HL-60/S4 treated with retinoic acid at 250 ng/mL for 4 days and 3 days (cell line): ENCODE results near the gene KANSL2.
"Not testable (repeated sequence)": the region's sequence is repeated elsewhere in the genome, so short reads cannot be mapped to it uniquely, and the experiment has no call there.

ENCODE experiments used
- in situ Hi-C: fragments of 300-500 bp; cut with MboI; formaldehyde crosslinking; loops from 2 replicates; pipeline ENCODE4 v1.7.0; 2022; ENCODE audit warnings: low sequenced_read_pairs

KANSL2 gene

DNA sequence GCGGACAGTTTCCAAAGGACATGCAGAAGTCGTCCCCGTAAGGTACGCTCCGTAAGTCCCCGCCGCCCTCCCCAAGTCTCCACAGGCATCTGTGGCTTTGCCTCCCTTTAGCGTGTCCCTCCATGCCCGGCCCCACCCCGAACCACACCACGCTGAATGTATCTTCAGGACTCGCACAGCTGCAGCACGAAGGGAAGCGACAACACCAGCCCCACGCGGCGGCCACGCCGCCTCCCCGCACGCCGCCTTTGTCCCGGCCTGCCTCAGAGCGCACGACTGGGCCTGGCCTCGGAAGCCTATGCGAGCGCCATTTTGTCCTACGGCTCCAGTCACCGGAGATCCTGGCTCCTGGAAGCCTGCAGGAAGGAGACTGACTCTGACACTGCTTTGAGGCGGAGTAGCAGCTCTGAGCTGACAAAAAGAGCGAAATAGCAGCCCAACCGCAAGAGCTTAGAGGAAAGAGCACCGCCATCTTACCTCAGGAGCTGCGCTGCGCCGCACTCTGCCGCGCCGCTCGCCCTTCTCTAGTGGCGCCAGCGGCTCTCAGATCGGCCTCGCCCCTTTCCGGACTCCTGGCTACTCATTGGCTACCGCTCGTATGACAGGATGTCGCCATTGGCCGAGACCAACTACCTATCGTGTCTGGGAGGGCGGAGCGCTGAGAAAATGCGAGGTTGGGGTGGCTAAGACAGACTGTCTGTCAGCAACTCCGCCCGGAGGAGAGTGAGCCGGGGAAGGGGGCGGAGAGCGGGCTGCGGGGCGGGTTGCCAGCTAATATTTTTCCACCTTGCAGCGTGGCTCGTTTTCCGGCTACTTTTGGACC, at the start of gene KANSL2:
Gene KANSL2 (minus strand): TSS at position 529 of the 823 bp plus-strand sequence. CDS start 606 bp downstream, outside the sequence.
- in situ Hi-C loops = no loop called here

DNA sequence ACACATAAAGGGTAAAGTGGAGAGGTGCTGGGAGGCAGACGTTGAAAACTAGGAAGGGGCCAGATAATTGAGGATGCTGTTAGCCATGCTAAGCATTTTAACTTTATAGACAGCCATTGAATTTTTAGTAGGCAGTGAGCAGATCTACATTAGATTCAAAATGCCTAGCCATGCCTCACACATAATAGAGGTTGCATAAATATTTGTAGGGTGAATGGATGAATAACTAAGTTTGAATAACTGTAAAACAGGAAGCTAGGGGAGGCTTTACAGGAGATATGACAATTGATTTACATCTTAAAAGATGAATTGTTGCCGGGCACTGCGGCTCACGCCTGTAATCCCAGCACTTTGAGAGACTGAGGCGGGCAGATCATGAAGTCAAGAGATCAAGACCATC, 46.8 kb upstream of the KANSL2 start:
- in situ Hi-C loops = no loop called here

DNA sequence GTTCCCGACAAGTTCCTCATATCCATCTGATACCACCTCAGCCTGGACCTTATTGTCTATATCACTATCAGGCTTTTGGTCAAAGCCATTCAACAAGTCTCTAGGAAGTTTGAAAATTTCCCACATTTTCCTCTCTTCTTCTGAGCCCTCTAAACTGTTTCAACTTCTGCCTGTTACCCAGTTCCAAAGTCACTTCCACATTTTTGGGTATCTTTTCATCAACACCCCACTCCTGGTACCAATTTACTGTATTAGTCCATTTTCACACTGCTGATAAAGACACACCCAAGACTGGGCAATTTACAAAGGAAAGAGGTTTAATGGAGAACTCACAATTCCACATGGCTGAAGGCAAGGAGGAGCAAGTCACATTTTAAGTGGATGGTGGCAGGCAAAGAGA, 38.7 kb upstream of the KANSL2 start:
- in situ Hi-C loops = not testable (repeated sequence)

DNA sequence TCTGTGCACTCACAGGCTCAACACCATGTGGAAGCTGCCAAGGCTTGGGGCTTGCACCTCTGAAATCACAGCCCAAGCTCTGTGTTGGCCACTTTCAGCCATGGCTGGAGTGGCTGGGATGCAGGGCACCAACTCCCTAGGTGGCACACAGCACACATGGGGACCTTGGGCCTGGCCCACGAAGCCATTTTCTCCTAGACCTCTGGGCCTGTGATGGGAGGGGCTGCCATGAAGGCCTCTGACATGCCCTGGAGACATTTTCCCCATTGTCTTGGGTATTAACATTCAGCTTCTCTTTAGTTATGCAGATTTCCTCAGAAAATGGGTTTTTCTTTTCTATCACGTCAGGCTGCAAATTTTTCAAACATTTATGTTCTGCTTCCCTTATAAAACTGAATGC, 38.1 kb upstream of the KANSL2 start:
- in situ Hi-C loops = not testable (repeated sequence)

GRCh38 chr12:48719002-48719401, 37.0 kb upstream of the KANSL2 start:
- in situ Hi-C loops = not testable (repeated sequence)

GRCh38 chr12:48717252-48717695, 35.2 kb upstream of the KANSL2 start:
- in situ Hi-C loops = no loop called here

DNA sequence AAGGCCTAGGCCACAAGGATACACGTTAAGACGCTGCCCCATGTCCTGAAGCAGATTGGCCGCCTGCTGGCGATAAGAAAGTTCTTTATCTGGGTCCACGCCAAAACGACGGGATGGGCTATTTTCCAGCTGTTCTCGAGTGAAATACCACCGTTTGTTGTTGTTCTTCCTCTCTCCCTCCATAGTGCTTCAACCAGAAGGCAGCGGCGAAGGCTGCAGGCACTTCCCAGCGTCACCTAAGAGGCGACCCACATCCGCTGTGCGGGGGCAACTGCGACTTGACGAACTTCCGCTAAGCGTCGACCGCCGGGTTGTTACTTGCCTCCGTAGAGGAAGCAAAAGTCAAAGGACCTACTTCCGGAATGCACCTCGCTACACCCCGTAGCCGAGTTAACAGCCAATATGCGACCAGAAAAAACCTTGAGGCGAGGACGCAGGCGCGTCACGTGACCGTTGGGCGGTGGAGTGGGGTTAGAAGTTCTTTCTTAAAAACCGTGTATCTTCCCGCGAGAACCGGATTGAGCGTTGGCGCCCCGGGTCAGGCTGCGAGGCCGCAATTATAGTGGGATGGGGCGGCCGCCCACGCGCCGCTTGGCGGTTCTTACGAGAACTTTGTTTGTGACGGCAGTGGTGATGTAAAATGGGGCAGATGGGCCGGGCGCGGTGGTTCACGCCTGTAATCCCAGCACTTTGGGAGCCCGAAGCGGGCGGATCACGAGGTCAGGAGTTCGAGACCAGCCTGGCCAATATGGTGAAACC, 34.6 kb upstream of the KANSL2 start, which contains the start of gene CCNT1:
Gene CCNT1 (minus strand): TSS at position 215 of the 759 bp plus-strand sequence. CDS start 32 bp downstream, at position 183.
- in situ Hi-C loops = no loop called here

DNA sequence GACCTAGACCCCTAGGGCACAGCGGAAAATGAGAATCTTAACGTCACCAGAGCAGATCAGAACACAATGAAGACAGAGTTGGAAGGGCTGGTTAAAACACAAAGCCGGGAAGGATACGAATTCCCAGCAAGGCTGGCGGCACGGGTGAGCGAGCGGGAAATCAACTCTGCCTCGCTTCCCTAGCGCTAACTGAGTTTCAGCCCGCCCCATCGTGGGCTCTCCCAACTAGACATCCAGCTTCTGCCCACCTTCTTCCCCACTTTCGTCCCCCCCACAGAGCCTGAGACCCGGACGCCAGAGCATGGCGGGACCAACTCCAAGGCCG, 34.1 kb upstream of the KANSL2 start:
- in situ Hi-C loops = no loop called here

GRCh38 chr12:48712209-48712608, 30.2 kb upstream of the KANSL2 start:
- in situ Hi-C loops = no loop called here

DNA sequence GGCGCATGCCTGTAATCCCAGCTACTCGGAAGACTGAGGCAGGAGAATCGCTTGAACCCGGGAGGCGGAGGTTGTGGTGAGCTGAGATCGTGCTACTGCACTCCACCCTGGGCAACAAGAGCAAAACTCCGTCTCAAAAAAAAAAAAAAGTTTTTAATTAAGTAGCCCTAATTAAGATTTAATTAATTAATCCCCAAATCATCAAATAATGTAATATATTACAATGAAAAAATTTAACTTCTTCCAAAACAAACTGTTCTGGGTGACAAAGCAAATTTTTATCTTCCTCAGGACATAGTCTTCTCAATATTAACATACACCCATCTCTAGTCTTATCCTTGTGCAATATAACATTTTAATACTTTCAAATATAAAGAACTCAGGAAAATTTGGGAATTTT, 16.8 kb upstream of the KANSL2 start:
- in situ Hi-C loops = not testable (repeated sequence)

DNA sequence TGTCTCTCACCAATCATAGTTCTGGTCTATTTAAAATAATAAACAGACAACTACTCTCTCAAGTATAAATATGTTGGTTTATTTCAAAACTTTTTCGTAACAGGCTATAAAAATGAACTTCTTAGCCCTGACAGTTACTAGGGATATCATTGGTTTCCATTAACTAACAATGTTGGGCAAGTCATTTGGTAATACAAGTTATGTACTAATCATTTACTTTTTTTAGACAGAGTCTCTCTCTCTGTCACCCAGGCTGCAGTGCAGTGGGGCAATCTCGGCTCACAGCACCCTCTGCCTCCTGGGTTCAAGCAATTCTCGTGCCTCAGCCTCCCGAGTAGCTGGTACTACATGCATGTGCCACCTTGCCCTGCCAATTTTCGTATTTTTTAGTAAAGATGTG, 14.6 kb upstream of the KANSL2 start:
- in situ Hi-C loops = no loop called here

DNA sequence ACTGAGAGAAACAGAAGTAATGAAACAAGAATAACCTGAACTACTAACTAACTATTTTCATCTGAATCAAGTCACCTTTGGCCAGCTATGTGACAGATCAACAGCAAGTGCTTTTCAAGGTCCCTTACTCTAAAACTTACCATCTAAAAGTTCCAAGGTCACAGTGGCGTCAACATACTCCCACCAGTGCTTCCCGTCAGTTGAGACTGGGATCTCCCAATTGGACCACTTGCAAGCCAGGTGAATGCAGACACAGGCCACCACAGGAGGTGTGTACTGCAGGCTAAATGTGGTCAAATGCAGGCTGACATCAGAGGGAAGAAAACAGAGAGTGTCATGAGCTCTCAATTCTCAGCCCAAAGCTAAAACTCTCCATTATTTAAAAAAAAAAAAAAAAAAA, 13.8 kb upstream of the KANSL2 start:
- in situ Hi-C loops = no loop called here

- in situ Hi-C loops = no loop called here
Observed at GRCh38 chr12:48694038-48694437, 12.0 kb upstream of the KANSL2 start.

DNA sequence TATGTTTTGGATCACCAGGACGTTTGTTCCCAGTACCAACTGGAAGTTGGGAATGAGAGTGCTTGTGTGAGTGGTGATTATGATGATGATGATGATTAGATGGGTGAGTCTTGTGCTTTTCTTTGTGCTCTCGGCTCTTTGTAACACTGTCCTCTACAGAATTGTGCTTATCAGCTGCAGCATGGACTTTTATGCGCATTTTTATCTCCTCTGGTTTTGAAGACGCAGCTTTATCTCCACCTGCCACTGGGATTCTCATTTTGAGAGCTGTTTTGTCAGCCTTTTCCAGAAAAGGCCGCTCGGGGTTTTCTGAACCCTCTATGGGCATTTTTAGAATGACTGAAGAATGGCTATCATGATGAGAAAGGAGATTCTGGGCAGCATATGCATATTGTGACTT, 11.5 kb upstream of the KANSL2 start:
- in situ Hi-C loops = no loop called here

GRCh38 chr12:48691826-48692487, 9.9 kb upstream of the KANSL2 start:
- in situ Hi-C loops = no loop called here

DNA sequence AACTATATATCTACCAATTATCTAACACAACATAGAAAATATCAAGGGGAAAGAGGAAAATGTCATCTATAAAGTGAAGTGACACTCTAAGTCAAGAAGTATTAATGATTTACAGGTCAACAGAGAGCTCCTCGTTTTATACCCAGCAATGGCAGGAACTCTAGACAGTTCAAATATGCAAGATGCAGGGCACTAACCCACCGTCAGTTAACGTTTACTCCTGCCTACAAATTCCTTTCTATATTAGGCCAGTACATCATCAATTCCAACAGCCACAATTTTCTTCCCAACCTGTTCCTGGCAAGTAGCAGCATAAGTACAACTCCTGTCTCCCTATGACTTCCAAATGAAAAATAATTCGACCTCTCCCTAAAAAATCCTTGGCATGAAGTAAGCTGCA, 9.0 kb upstream of the KANSL2 start:
- in situ Hi-C loops = no loop called here

GRCh38 chr12:48690436-48690835, 8.4 kb upstream of the KANSL2 start:
- in situ Hi-C loops = no loop called here

- in situ Hi-C loops = no loop called here
Observed at GRCh38 chr12:48688836-48689235, 6.8 kb upstream of the KANSL2 start.

DNA sequence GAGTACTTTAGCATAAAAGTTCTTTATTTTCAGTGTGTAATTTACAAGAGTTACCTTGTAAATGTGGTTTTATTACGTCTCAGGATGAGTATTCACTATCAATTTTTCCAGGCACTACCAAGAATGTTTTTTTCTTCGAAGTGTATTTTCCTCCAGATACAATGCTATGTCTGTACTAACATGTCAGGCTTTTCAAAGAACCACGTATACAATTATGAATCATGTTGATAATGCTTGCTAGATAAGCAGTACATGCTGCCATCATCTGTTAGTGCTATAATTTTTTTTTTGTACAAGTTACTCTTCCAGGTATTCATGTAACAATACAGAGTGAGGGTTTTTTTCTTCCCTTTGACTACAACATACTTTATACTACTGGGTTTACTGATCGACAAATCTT, 5.6 kb upstream of the KANSL2 start:
- in situ Hi-C loops = no loop called here

DNA sequence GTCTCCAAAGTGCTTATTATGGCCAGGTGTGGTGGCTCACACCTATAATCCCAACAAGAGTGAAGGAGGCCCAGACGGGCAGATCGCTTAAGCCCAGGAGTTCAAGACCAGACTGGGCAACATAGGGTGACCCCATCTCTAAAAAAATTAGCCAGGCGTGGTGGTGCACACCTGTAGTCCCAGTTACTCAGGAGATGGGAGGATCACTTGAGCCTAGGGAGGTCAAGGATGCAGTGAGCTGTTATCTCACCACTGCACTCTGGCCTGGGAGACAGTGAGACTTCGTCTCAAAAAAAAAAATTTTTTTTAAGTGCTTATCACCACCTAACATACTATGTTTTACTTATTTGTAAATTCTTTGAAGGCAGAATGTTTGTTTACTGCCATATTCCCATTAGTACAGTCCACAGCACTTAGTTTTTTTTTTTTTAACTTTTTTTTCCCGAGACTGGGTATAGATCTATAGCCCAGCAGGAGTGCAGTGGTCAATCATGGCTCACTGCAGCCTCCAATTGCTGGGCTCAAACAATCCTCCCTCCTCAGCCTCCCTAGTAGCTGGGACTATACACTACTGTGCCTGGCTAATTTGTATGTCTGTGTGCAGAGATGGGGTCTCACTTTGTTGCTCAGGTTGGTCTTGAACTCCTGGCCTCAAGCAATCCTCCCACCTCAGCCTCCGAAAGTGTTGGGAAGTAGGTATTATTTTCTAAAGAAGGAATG, 4.7 kb upstream of the KANSL2 start:
- in situ Hi-C loops = no loop called here

DNA sequence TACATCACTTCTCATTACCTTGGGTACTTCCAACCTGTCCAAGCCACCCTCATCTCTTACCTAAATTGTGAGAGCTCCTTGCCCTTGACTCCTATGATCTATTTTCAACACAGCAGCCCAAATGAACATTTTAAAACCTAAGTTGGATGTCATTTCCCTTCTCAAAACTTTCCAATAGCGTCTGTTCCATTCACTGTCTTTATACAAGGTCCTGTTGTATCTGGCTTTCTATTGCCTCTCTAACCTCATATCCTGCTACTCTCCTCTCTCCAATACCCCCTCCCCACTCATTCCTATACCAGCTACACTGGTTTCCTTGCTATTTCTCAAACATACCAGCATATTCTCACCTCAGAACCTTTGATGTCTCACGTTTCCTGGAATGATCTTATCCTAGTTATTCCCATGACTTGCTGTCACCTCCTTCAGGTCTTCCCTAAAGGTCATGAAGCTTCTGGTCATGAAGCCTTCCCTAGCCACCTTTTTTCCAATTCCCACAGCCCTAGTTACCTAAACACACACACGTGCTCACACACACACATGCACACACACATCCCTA, 4.1 kb upstream of the KANSL2 start:
- in situ Hi-C loops = no loop called here
